ENCODE data around the gene TASOR.
A peak's percentile ranks its signal among the peaks of the same experiment; 100 is the strongest.
"Not testable (repeated sequence)": the region's sequence is repeated elsewhere in the genome, so short reads cannot be mapped to it uniquely, and the experiment has no call there.

TASOR gene

DNA sequence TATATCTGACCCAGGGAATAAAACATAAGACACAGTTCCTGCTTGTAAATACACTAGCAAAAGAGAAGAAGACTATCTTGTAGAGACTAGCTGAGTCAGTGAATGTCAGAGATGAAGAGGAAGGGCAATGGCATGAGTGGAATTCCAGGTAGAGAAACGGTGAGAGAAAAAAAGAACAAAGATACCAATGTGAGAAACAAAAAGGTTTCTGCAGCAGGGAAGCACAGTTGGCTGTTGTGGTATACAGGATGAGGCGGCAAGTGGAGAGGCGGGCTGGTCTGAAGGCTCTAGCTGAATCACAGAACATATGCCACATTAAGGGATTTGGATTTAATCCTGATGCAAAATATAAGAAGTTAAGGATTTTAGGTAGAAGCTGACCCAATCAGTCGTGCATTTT, 17.1 kb upstream of the TASOR start:
- H3K27ac ChIP-seq (ENCODE audit: low read depth, low read length) = no peak overlapping the region
- H3K9me3 ChIP-seq (ENCODE audit: insufficient read depth, low read depth, low read length) = no peaks in the 10 kb centered on the region
- no peaks in the 10 kb centered on the region for H3K27me3 ChIP-seq (ENCODE audit: insufficient read depth, low read length)
- H3K36me3 ChIP-seq (ENCODE audit: insufficient read depth, low read length) = no peaks in the 10 kb centered on the region
- H3K4me1 ChIP-seq (ENCODE audit: insufficient read depth, low read length) = peaks cover 7% of the 10 kb centered on the region
- no peak overlapping the region for H3K4me3 ChIP-seq (ENCODE audit: low read length)
- 70% methylated on average over 4 of the region's 4 CpGs for WGBS
- H3K9ac ChIP-seq (ENCODE audit: low read depth, low read length) = 0 out of 2 replicates have a peak overlapping the region, but pooled peaks have one; percentile 31

DNA sequence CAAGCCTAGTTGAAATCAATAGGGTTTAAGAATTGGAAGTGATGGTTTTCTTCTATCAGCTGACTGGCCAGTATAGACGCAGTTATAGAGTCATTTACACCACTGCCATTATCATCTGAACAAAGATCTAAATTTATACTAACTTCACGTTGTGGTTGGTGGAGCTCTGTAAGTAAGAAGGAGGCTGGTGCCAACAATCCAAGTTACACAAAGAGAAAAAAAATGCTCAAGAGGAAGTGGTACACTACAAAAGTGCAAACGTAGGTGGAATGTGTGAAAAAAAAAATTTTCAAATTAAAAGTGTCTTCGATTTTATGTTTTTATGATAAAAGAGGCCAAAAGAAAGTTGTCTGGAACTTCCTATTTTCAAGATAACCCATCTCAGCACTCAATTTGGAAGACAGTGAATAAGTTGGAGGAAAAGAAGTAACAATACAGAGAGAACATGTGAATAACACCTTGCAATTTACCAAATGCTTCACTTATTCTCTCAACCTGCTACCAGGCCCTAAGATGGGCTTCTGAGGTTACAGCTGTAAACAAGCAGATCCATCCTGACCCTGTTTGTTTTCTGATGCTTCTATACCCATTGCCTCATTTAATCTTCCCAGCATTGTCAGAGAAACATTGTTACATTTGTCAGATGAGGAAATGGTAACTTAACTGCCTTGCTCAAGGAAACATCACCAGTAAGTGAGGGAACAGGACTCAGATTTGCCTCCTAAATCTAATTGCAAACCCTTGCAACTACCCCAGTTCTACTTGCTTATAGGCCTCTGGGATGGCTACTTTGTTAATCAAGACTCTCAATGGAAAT, 12.0 kb upstream of the TASOR start:
- 100% methylated on average over 2 of the region's 4 CpGs for WGBS
- H3K4me3 ChIP-seq (ENCODE audit: low read length) = no peak overlapping the region
- peaks cover 3% of the 10 kb centered on the region; the same call in 1 of the 2 replicates for H3K4me1 ChIP-seq (ENCODE audit: insufficient read depth, low read length)
- no peak overlapping the region for H3K9ac ChIP-seq (ENCODE audit: low read depth, low read length)
- no peaks in the 10 kb centered on the region for H3K36me3 ChIP-seq (ENCODE audit: insufficient read depth, low read length)
- H3K27ac ChIP-seq (ENCODE audit: low read depth, low read length) = no peak overlapping the region
- H3K27me3 ChIP-seq (ENCODE audit: insufficient read depth, low read length) = no peaks in the 10 kb centered on the region
- no peaks in the 10 kb centered on the region for H3K9me3 ChIP-seq (ENCODE audit: insufficient read depth, low read depth, low read length)

DNA sequence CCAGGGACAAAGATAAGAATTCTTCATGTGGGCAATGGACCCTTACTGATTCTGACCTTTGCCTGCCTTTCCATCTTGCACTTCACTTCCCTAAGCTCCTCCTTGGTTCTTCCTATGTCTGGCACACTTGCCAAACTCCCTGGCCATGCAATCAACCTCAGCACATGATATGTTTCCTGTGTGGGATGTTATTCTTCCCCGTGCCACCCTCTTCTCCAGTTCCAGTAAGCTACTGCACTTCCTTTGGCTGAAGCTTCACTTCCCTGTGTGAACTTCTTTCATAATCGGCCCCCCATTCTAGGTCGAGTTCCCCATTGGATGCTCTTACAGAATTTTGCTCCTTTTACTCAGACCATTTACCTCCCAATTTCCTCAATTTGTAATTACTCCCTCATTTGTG, 10.7 kb upstream of the TASOR start:
- 89% methylated on average over 3 of the region's 3 CpGs for WGBS
- H3K4me1 ChIP-seq (ENCODE audit: insufficient read depth, low read length) = no peaks in the 10 kb centered on the region
- H3K9ac ChIP-seq (ENCODE audit: low read depth, low read length) = no peak overlapping the region
- H3K27me3 ChIP-seq (ENCODE audit: insufficient read depth, low read length) = no peaks in the 10 kb centered on the region
- H3K9me3 ChIP-seq (ENCODE audit: insufficient read depth, low read depth, low read length) = no peaks in the 10 kb centered on the region
- H3K36me3 ChIP-seq (ENCODE audit: insufficient read depth, low read length) = no peaks in the 10 kb centered on the region
- H3K27ac ChIP-seq (ENCODE audit: low read depth, low read length) = no peak overlapping the region
- H3K4me3 ChIP-seq (ENCODE audit: low read length) = no peak overlapping the region

DNA sequence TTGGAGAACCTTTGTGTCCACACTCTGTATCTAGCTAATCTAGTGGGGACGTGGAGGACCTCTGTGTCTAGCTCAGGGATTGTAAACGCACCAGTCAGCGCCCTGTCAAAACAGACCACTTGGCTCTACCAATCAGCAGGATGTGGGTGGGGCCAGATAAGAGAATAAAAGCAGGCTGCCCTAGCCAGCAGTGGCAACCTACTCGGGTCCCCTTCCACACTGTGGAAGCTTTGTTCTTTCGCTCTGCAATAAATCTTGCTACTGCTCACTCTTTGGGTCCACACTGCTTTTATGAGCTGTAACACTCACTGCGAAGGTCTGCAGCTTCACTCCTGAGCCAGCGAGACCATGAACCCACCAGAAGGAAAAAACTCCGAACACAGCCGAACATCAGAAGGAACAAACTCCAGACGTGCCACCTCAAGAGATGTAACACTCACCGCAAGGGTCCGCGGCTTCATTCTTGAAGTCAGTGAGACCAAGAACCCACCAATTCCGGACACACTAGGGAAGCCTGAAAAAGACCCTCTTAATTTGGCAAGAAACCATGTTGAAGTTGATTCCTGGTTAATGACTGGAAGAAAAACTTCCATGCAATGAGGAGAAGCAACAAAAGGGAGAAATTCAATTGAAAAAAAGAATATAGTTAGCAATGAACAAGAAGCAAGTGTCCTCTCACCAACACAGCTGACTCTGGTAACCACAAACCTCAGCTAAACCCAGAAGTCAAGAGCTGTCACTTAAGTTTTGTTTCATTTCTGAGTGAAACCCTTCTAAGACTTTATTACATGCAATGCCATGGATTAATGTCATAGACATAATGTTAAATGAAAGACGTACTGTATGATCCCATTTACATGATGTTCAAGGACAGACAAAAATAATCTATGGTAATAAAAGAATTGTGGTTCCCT, 9.7 kb upstream of the TASOR start:
- WGBS = 95% methylated on average over 15 of the region's 15 CpGs

DNA sequence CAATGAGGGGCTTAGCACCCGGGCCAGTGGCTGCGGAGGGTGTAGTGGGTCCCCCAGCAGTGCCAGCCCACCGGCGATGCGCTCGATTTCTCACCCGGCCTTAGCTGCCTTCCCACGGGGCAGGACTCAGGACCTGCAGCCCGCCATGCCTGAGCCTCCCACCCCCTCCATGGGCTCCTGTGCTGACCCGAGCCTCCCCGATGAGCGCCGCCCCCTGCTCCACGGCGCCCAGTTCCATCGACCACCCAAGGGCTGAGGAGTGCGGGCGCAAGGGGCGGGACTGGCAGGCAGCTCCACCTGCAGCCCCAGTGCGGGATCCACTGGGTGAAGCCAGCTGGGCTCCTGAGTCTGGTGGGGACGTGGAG, 8.9 kb upstream of the TASOR start:
- WGBS = 97% methylated on average over 20 of the region's 21 CpGs

More for the DNA sequence above, 9.7 kb upstream of the TASOR start:
- H3K4me1 ChIP-seq (ENCODE audit: insufficient read depth, low read length); H3K4me3 ChIP-seq (ENCODE audit: low read length); H3K36me3 ChIP-seq (ENCODE audit: insufficient read depth, low read length); H3K27me3 ChIP-seq (ENCODE audit: insufficient read depth, low read length); H3K27ac ChIP-seq (ENCODE audit: low read depth, low read length); H3K9me3 ChIP-seq (ENCODE audit: insufficient read depth, low read depth, low read length); H3K9ac ChIP-seq (ENCODE audit: low read depth, low read length): not testable (repeated sequence)

DNA sequence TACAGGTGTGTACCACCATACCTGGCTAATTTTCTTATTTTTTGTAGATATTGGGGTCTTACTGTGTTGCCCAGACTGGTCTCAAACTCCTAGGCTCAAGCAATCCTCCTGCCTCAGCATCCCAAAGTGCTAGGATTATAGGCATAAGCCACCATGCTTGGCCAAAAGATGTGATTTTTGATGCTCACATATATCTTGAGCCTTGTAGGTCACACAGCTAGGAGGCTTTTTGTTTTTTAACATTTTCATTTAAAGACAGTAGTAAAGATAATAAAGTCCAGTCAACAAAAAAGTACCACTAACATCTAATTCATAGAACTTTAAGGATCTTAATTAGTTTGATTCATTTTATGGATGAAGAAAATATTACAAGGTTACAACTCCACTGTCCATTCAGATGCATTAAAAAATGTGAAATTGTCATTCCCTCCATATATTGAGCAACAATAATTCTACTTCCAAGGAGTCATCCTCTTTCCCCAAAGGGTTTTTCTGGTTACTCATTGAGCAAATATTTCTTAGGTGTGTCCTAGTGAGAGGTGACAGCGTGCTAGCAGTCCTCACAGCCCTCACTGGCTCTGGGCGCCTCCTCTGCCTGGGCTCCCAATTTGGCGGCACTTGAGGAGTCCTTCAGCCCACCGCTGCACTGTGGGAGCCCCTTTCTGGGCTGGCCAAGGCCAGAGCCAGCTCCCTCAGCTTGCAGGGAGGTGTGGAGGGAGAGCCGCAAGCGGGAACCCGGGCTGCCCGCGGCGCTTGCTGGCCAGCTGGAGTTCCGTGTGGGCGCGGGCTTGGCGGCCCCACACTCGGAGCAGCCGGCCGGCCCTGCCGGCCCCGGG, 8.3 kb upstream of the TASOR start:
- Histone ChIP-seq H3K9me3 (ENCODE audit: insufficient read depth, low read depth, low read length) (no peaks in the 10 kb centered on the region), H3K27me3 (ENCODE audit: insufficient read depth, low read length) (no peaks in the 10 kb centered on the region; the same call in 1 of the 2 replicates), H3K4me1 (ENCODE audit: insufficient read depth, low read length) (no peaks in the 10 kb centered on the region), H3K36me3 (ENCODE audit: insufficient read depth, low read length) (no peaks in the 10 kb centered on the region), H3K9ac (ENCODE audit: low read depth, low read length) (no peak overlapping the region), H3K27ac (ENCODE audit: low read depth, low read length) (no peak overlapping the region), H3K4me3 (ENCODE audit: low read length) (no peak overlapping the region)
- 95% methylated on average over 19 of the region's 19 CpGs for WGBS

More for the DNA sequence above, 8.9 kb upstream of the TASOR start:
- H3K4me1 ChIP-seq (ENCODE audit: insufficient read depth, low read length); H3K27me3 ChIP-seq (ENCODE audit: insufficient read depth, low read length); H3K9ac ChIP-seq (ENCODE audit: low read depth, low read length); H3K36me3 ChIP-seq (ENCODE audit: insufficient read depth, low read length); H3K4me3 ChIP-seq (ENCODE audit: low read length); H3K27ac ChIP-seq (ENCODE audit: low read depth, low read length); H3K9me3 ChIP-seq (ENCODE audit: insufficient read depth, low read depth, low read length): not testable (repeated sequence)

DNA sequence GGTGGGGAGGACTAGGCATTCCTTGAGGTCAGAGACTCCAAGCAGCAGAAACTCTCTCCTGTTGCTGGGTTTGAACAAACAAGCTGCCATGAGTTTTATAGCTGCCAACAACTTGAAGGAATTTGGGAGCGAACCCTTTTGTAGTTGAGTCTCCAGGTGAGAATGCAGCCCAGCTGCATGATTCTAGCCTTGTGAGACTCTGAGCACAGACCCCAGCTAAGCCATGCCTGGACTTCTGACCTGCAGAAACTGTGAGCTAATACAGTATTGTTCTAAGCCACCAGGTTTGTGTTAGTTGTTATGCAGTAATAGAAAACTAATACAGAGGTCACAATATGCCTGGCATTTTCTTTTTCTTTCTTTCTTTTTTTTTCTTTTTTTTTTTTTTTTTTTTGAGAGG, 6.2 kb upstream of the TASOR start:
- Histone ChIP-seq H3K36me3 (ENCODE audit: insufficient read depth, low read length) (no peaks in the 10 kb centered on the region), H3K27me3 (ENCODE audit: insufficient read depth, low read length) (peaks cover 14% of the 10 kb centered on the region)
- WGBS = 93% methylated on average over 1 of the region's 1 CpG

DNA sequence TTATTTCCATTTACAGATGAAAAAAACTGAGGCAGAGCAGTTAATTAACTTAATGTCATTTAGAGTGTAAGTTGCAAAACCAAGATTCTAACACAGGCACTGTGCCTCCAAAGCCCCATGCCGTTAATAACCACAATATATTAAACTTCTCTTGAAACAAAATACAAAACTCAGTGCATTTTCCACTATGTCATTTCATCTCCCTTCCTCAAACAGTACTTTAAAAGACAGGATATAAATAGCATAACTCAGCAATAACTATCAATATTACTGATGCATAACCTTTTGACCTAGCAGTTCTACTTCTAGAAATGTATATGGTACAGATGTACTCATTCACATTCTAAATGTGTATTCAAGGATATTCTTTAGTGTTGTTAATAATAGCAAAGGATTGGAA, 5.1 kb upstream of the TASOR start:
- 98% methylated on average over 1 of the region's 1 CpG for WGBS

More for the DNA sequence above, 6.2 kb upstream of the TASOR start:
- Histone ChIP-seq H3K4me1 (ENCODE audit: insufficient read depth, low read length) (0 out of 2 replicates have a peak, but pooled peaks cover under 1% of the 10 kb centered on the region), H3K9ac (ENCODE audit: low read depth, low read length) (no peak overlapping the region), H3K27ac (ENCODE audit: low read depth, low read length) (no peak overlapping the region), H3K9me3 (ENCODE audit: insufficient read depth, low read depth, low read length) (no peaks in the 10 kb centered on the region), H3K4me3 (ENCODE audit: low read length) (no peak overlapping the region)

DNA sequence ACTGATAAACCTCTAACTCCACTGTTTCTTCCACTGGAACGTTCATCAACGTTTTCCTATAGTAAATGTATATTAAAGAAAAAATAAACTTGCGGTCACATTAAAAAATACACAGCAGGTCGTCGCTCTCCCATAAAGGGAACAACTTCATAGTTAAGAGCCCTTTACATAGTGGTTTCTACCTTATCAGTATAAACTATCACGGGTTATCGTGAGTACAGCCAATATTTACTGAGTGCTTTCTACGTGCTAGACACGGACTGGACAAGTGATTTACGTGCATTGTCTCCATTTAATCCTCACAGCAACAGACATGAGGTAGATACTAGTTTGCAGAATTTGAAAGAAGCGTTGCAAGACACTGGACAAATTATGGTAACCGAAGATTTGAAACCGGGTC, 964 bp upstream of the TASOR start:
- no peak overlapping the region for H3K9ac ChIP-seq (ENCODE audit: low read depth, low read length)
- H3K36me3 ChIP-seq (ENCODE audit: insufficient read depth, low read length) = peaks cover 11% of the 10 kb centered on the region
- peaks cover 9% of the 10 kb centered on the region for H3K9me3 ChIP-seq (ENCODE audit: insufficient read depth, low read depth, low read length)
- peaks cover 25% of the 10 kb centered on the region for H3K27me3 ChIP-seq (ENCODE audit: insufficient read depth, low read length)
- 98% methylated on average over 11 of the region's 13 CpGs for WGBS
- peaks cover 31% of the 10 kb centered on the region for H3K4me1 ChIP-seq (ENCODE audit: insufficient read depth, low read length)
- no peak overlapping the region for H3K4me3 ChIP-seq (ENCODE audit: low read length)
- no peak overlapping the region for H3K27ac ChIP-seq (ENCODE audit: low read depth, low read length)

More for the DNA sequence above, 5.1 kb upstream of the TASOR start:
- Histone ChIP-seq H3K9ac (ENCODE audit: low read depth, low read length) (no peak overlapping the region), H3K27me3 (ENCODE audit: insufficient read depth, low read length) (peaks cover 25% of the 10 kb centered on the region), H3K9me3 (ENCODE audit: insufficient read depth, low read depth, low read length) (peaks cover 9% of the 10 kb centered on the region), H3K27ac (ENCODE audit: low read depth, low read length) (no peak overlapping the region), H3K4me3 (ENCODE audit: low read length) (no peak overlapping the region), H3K4me1 (ENCODE audit: insufficient read depth, low read length) (0 out of 2 replicates have a peak, but pooled peaks cover 3% of the 10 kb centered on the region), H3K36me3 (ENCODE audit: insufficient read depth, low read length) (no peaks in the 10 kb centered on the region)

DNA sequence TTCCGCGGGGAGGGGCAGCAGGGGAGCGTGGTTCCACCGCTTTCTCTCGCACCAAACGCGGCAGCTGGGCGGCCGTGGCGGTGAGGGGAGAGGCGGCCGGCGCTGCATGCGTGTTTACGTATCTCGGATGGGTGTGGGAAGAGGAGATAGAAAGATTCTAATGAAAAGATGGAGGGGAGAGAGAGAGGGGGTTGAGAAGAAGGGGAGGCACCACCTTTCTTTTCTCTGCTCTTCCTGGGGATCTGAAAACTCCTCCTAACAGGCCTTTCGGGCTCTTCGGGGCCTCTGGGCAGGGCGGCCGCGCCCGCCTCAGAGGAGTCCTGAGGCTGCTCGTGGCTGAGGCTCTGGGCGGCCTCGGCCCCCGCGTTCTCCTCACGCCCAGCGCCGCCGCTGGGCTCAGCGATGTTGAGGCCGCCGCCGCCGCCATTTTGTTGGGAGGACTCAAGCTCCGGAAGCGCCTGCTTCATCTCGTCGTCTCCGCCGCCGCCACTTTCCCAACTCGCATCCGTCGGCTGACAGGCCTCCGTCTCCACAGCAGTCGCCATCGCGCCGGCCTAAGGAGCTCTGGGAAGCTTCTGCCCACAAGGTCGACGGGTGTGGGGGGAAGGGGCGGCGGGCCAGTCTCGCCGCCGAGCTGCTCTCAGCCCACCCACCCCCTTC, 473 bp downstream of the TASOR start:
- peak overlapping the region; percentile 90 for H3K4me3 ChIP-seq (ENCODE audit: low read length)
- peaks cover 9% of the 10 kb centered on the region for H3K9me3 ChIP-seq (ENCODE audit: insufficient read depth, low read depth, low read length)
- peaks cover 25% of the 10 kb centered on the region for H3K27me3 ChIP-seq (ENCODE audit: insufficient read depth, low read length)
- peak overlapping the region; percentile 98 for H3K9ac ChIP-seq (ENCODE audit: low read depth, low read length)
- H3K36me3 ChIP-seq (ENCODE audit: insufficient read depth, low read length) = peaks cover 11% of the 10 kb centered on the region
- under 1% methylated on average over 56 of the region's 58 CpGs for WGBS
- peak overlapping the region; percentile 98 for H3K27ac ChIP-seq (ENCODE audit: low read depth, low read length)
- H3K4me1 ChIP-seq (ENCODE audit: insufficient read depth, low read length) = peaks cover 31% of the 10 kb centered on the region
